GM12872 (cell line): ENCODE data around the gene MTSS2.

Source experiments
- TF ChIP-seq, protein P1 (sequence below): IDR thresholded peaks from 3 replicates; pipeline ENCODE4 v1.5.1; 2011; ENCODE audit warnings: low read depth, mild to moderate bottlenecking, low read length, moderate library complexity; ENCODE audit not compliant: insufficient read depth

The MTSS2 gene

GRCh38 chr16:70728150-70728549 lies 42.3 kb upstream of the MTSS2 start:
- TF ChIP-seq, protein P1, sequence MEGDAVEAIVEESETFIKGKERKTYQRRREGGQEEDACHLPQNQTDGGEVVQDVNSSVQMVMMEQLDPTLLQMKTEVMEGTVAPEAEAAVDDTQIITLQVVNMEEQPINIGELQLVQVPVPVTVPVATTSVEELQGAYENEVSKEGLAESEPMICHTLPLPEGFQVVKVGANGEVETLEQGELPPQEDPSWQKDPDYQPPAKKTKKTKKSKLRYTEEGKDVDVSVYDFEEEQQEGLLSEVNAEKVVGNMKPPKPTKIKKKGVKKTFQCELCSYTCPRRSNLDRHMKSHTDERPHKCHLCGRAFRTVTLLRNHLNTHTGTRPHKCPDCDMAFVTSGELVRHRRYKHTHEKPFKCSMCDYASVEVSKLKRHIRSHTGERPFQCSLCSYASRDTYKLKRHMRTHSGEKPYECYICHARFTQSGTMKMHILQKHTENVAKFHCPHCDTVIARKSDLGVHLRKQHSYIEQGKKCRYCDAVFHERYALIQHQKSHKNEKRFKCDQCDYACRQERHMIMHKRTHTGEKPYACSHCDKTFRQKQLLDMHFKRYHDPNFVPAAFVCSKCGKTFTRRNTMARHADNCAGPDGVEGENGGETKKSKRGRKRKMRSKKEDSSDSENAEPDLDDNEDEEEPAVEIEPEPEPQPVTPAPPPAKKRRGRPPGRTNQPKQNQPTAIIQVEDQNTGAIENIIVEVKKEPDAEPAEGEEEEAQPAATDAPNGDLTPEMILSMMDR = no peak

DNA sequence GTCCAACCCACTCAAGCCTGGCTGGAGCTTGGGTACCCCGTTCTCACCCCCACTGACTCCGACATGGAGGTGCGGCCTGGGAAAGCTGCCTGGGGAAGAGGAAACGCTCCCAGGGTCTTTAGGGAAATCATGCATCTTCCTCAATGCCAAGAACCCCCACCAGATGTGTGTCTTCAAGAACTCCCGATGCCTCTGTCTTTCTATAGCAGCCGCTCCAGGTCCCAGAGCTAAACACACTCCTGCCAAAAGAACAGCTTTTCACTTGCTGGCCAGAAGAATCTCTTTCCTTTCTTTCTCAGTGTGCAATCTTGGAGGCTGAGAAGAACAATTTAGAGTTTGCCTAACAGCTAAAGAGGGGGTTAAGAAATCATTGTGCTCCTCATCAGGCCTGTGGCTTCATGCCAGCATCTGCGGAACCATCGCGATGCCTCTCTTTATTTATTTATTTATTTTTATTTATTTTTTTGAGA lies 41.1 kb upstream of the MTSS2 start:
- TF ChIP-seq, protein P1 = no peak

DNA sequence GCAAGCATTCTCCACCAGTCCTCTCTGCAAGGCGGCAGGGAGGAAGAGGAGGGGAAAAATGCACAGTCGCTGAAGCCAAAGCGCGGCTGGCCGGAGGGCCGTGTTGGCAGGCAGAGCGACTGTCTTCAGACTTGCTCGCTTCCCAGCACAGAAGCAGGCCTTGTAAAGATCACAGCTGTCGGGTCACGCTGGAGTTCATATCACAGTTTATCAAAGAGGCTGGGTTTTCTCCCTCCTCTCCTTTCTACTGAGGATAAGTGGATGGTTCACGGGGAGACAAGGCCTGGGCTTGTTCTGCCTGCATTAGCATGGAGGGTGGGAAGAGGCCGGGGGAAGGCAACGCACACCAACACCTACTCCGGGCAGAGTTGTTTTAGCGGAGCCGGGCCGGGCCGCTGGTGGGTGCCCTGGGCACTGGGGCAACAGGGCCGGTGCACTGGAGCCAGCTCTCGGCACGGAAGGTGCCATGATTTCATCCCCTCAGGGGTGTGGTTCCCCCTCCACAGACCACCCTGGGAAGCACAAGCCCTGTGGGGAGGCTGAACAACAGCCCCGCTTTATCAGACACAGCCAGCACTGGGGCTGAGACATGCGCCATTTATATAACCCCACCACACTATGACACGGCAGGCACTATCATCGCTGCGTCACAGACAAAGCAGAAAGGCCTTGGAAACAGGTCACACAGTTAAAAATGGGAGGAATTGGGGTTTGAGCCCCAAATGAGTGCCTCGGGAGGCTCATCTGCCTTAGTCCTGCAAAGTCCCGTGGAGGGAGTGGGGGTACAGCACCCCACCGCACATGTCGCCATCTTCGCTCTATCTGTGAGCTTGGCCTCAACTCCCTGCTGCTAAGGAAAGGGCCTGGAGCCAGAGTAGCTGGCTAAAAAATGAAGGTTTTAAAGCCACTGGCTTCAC lies 40.3 kb upstream of the MTSS2 start:
- TF ChIP-seq, protein P1 = no peak

DNA sequence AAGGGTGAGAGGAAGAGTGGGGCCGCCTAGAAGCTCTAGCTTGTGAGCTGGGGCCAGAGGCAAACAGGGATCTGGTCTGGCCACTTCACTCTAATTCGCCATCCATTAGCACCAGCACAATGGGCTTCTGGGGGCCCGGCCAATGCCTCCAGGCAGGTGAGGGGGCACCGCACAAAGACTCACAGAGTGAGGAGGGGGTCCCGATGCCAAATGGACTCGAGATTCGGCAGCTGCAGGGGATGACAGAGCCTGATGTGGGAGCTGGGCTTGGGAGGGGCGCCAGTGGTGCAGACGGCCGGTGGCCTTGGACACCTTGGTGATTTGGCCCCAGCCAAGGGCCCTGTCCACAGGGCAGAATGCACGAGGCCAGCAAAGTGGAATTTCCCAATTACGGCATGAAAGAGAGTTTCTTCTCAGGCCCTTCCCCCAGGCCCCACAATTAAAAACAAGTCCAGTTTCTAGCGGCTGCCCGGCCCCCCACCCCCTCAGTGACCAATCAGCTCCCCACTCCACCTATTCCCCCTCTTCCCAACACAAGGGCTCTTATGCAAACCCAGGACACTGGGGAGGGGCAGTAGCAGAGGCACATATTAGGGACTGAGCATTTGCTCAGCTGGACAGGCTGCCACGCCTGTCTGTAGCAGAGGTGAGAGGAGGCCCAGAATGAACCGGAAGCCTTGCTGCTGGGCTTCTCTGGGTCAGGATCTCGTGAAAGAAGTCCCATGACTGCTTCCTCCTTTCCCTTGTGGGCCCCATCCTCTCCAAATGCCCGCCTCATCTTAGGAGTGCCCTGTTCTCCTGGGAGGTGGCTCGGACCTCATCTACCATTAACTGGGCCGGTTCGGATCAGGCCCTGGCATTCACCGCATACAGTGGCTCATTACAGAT lies 39.4 kb upstream of the MTSS2 start:
- TF ChIP-seq, protein P1 = no peak

DNA sequence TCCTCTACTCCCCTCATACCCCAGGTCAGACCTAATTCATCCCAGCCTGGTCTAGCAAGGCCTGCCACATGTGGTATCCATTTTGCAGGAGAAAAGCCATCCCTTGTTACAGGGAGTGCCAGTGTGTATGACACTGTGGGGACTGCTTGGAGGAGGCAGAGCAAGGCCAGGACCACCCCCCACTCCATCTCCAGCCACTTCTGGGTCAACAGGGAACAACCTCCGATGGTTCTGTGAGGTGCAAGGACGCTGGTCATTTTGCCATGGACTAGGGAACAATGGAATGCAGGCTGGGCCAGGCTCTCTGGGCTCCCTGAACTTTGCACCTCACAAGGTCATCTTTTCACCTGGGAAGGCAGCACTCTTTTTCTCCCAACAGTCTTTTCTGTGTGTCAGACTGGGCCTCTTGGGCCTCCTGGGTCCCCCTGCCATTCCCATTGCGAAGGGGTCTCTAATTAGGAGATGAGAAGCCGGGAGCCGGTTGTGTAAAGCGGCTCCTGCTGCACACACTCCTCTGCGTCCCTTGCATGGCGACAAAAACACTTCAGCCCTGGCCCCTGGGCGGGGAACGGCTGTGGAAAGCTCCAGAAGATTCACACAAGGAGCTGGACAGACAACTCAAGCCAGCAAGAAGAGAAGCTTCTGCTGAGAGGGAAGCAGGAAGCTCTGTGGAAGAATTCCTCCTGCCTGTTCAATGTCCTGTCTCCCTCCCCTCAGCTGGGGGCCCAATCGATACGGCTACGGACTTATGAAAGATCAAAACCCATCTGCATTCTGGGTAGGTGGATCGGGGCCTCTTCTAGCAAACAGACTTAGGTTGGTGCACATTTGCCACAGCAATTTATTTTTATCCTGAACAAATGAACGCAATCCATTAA lies 38.5 kb upstream of the MTSS2 start:
- TF ChIP-seq, protein P1 = no peak

DNA sequence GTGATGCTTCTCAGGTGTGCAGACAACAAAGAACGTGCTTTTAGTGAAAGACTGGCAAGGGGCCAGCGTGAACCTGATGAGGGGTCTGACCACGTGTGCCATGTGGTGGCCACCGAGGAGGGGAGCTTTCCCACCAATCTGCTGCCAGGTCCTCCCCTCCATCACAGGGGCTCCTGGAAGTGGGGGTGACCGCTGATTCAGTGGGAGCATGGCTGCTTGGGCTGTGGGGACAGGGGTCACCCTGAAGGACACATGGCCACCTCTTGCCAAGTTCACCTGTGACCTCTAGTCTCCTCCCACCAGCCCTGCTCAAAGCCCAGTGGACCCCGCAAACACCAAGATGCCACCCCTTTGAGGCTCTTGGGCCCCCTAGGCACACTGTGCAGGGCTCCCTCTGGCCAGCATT lies 37.9 kb upstream of the MTSS2 start:
- TF ChIP-seq, protein P1 = no peak
